GM20000 (cell line): ENCODE measurements around the gene SPRED2.
"Not testable (repeated sequence)": the region's sequence is repeated elsewhere in the genome, so short reads cannot be mapped to it uniquely, and the experiment has no call there.

Source experiments
- DNase-seq: peaks from one replicate; pipeline ENCODE4 v3.0.0; 2012; ENCODE audit warnings: low spot score
- TF ChIP-seq, protein P1 (sequence below): IDR thresholded peaks from 2 replicates; pipeline ENCODE4 v1.5.1; 2012; ENCODE audit warnings: mild to moderate bottlenecking, control low read depth; ENCODE audit errors: extremely low read depth, missing control alignments

The SPRED2 gene

GRCh38 chr2:65326276-65326675, 106.1 kb downstream of the SPRED2 start:
- TF ChIP-seq, protein P1, sequence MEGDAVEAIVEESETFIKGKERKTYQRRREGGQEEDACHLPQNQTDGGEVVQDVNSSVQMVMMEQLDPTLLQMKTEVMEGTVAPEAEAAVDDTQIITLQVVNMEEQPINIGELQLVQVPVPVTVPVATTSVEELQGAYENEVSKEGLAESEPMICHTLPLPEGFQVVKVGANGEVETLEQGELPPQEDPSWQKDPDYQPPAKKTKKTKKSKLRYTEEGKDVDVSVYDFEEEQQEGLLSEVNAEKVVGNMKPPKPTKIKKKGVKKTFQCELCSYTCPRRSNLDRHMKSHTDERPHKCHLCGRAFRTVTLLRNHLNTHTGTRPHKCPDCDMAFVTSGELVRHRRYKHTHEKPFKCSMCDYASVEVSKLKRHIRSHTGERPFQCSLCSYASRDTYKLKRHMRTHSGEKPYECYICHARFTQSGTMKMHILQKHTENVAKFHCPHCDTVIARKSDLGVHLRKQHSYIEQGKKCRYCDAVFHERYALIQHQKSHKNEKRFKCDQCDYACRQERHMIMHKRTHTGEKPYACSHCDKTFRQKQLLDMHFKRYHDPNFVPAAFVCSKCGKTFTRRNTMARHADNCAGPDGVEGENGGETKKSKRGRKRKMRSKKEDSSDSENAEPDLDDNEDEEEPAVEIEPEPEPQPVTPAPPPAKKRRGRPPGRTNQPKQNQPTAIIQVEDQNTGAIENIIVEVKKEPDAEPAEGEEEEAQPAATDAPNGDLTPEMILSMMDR: no peak

GRCh38 chr2:65325066-65325465, 107.3 kb downstream of the SPRED2 start:
- no peak for DNase-seq
- TF ChIP-seq, protein P1: no peak

More at GRCh38 chr2:65326276-65326675, 106.1 kb downstream of the SPRED2 start:
- no peak for DNase-seq

GRCh38 chr2:65320946-65321345, 111.5 kb downstream of the SPRED2 start:
- TF ChIP-seq, protein P1: no peak
- no peak for DNase-seq

DNA sequence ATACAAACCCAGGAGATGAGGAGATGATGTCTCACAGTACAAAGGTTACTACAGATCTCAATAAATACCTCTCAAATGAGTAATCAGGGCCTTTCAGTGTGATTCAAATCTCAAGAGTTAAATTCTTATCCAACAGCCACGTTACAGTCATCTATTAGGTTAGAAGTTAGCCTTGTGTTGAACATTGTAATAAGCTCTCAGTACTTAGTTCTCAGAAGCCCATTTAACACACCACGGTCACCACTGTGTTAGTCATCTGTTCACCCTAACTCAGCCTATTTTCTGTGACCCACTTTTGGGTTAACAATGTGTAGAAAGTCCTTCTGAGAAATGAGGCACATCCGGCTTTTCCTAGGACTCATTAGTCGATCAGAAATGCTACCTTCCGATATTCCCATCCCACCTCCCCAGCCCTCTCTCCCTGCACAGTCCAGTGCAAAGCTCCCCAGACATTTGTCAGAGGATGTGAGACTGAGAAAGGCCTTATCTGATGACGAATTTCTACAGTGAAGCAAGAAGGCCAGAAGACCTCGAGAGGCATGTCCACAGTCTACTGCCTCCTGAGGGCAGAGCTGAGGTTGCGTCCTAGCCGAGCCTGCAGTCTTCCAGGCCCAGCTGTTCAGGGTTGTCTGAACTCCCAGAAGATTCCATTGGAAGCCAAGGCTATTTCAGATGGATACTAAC, 112.2 kb downstream of the SPRED2 start:
- DNase-seq: peak; percentile 69
- TF ChIP-seq, protein P1: peak; percentile 15

- no peak for DNase-seq
These were observed 112.7 kb downstream of the SPRED2 start for GRCh38 chr2:65319674-65320041.

DNA sequence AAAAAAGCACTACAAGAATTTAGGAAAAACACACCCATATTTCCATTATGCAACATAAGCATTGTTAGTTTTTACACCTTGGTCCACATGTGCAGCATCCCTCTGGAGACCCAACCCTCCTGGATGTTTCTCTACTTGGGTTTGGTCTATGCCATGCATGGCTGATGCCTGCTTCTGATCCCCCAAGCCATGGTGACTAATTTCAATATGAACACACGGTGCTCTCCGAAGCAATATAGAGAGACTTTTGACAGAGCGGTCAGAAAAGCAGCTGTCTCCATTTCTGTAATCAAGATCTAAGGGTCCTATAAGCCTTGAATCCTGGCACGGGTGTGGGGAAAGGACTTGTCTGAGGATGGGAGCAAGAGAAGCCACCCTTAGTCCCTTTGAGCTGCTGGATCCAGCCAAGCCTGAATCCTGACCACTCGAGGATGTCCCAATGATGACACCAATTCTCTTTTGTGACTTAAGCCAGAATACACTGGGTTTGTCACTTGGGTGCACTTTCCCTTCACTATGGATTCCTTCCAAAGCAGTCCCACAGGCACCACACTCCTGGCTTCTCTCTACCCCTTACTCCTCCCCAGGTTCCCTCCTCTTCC, 113.2 kb downstream of the SPRED2 start:
- TF ChIP-seq, protein P1: no peak
- DNase-seq: no peak

More at GRCh38 chr2:65319674-65320041, 112.7 kb downstream of the SPRED2 start:
- TF ChIP-seq, protein P1: no peak

DNA sequence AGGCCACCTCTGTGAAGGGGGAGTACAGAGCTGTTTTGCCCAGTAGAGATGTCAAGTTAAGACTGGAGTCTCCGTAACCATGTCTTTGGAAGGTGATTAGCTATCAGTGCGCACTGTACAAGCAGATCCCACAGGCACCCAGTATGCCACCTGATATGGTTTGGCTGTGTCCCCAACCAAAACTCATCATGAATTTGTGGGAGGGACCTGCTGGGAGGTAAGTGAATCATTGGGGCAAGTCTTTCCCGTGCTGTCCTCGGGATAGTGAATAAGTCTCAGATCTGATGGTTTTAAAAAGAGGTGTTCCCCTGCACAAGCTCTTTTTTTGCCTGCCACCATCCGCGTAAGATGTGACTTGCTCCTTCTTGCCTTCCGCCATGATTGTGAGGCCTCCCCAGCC, 114.6 kb downstream of the SPRED2 start:
- no peak for DNase-seq
- TF ChIP-seq, protein P1: no peak

DNA sequence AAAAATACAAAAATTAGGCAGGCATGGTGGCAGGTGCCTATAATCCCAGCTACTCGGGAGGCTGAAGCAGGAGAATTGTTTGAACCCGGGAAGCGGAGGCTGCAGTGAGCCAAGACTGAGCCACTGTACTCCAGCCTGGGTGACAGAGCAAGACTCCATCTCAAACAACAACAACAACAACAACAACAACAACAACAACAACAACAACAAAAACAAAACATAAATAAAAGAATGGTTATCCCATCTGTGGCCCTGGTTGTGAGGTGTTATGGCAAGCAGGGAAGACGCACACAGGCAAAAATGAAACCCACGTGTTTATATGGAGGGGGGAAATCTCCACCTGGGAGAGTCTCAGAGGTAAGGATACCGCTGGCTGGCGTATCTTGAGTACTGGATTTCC, 115.0 kb downstream of the SPRED2 start:
- not testable (repeated sequence) for DNase-seq
